Measurements from ENCODE around the gene IDH3B. TPM values are rescaled to one million over a fixed set of nuclear protein-coding genes. Genes with fewer than 3 reads are reported as not detected.

IDH3B gene
- total and polyA plus RNA-seq, 2 of the 8 experiments (the other 6 are each of a cell fraction or from before 2014, with no cell fraction given), result 110 to 167 TPM

DNA sequence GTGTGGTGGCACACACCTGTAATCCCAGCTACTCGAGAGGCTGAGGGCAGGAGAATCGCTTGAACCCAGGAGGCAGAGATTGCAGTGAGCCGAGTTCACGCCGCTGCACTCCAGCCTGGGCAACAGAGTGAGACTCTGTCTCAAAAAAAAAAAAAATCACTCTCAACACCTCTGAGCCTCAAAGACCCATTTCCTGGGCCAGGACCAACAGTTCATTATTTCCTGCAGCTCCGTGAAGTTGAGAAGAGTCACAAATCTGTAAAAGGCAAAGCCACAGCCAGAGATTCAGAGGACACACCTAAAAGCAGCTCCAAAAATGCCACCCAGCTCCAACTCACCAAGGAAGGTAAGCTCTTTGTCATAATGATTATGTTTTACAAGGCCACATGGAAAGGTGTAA, 26.8 kb downstream of the IDH3B start:
- FAIRE-seq, result no peak
- 86% methylated on average over 6 of the region's 6 CpGs; no CpG with 5 or more reads in 1 of the 2 experiments for WGBS, 2 experiments (ENCODE audit: extremely low coverage in 1 of 2, insufficient coverage in 1 of 2, insufficient read length in 1 of 2, insufficient replicate concordance in 2 of 2, low coverage in 1 of 2, low lambda C conversion rate in 2 of 2, missing lambda C conversion rate in 1 of 2)
- no peak overlapping the region for H2BK20ac ChIP-seq (ENCODE audit: low read length)

More for the DNA sequence above, 26.8 kb downstream of the IDH3B start:
- Histone ChIP-seq H3K27me3 (replicated peaks in 1 of 4; ENCODE audit: control insufficient read depth in 3 of 4, extremely low read depth in 1 of 4, insufficient read depth in 3 of 4, low read length in 3 of 4) (no peaks in the 10 kb centered on the region; a peak in 2 of 7 replicates), H2BK5ac (ENCODE audit: low read depth, low read length) (no peak overlapping the region), H4K20me1 (replicated peaks in 1 of 2; ENCODE audit: control insufficient read depth in 1 of 2, insufficient read depth in 2 of 2, low read length in 2 of 2) (no peaks in the 10 kb centered on the region), H3K79me2 (ENCODE audit: control insufficient read depth in 1 of 2, insufficient read depth in 2 of 2, low read length in 2 of 2) (no peaks in the 10 kb centered on the region), H3K36me3 (ENCODE audit: control insufficient read depth in 2 of 4, insufficient read depth in 4 of 4, low read length in 3 of 4) (no peaks in the 10 kb centered on the region), H3K23ac (ENCODE audit: insufficient read length) (no peak overlapping the region), H3K4ac (replicated peaks; ENCODE audit: insufficient read length, low read depth, low read length) (no peak overlapping the region), H3K27ac (ENCODE audit: low read depth, low read length) (no peak overlapping the region), H3K4me2 (ENCODE audit: insufficient read depth in 1 of 2, low read depth in 2 of 2, low read length in 2 of 2) (no peak overlapping the region), H3K79me1 (ENCODE audit: low read depth, low read length) (no peaks in the 10 kb centered on the region), H2BK120ac (replicated peaks; ENCODE audit: low read depth, low read length) (no peak overlapping the region), H2AFZ (ENCODE audit: low read length) (no peak overlapping the region), H4K91ac (replicated peaks; ENCODE audit: insufficient read length, low read length) (no peak overlapping the region), H4K8ac (ENCODE audit: extremely low read depth, insufficient read depth, low read length) (no peak overlapping the region), H2BK15ac (ENCODE audit: low read length) (no peak overlapping the region), H3K9me3 (ENCODE audit: insufficient read depth in 2 of 2, low read depth in 1 of 2, low read length in 1 of 2) (no peaks in the 10 kb centered on the region; a peak in 1 of 4 replicates), H3K14ac (ENCODE audit: insufficient read length) (no peak overlapping the region), H3K23me2 (ENCODE audit: low read depth, low read length) (peaks cover 1% of the 10 kb centered on the region; the same call in 1 of the 2 replicates), H3K9ac (replicated peaks in 1 of 4; ENCODE audit: extremely low read depth in 1 of 4, low read depth in 3 of 4, low read length in 3 of 4) (no peak overlapping the region), H4K5ac (ENCODE audit: insufficient read length, low read depth, low read length) (no peak overlapping the region), H3K56ac (replicated peaks; ENCODE audit: insufficient read length, low read depth, low read length) (no peak overlapping the region), H2BK12ac (ENCODE audit: low read depth, low read length) (no peak overlapping the region), H3K4me1 (replicated peaks in 1 of 4; ENCODE audit: control insufficient read depth in 3 of 4, insufficient read depth in 4 of 4, low read length in 3 of 4) (no peaks in the 10 kb centered on the region), H2AK5ac (ENCODE audit: low read depth, low read length) (no peak overlapping the region), H3K18ac (ENCODE audit: extremely low read depth, low read length) (no peak overlapping the region), H3K4me3 (ENCODE audit: extremely low read depth in 1 of 4, insufficient read depth in 2 of 4, low read depth in 3 of 4, low read length in 4 of 4) (no peak overlapping the region)
- TF ChIP-seq SP2 (IDR thresholded peaks at IDR 0.05; ENCODE audit: low read length) (no peak), RFX5 (IDR thresholded peaks at IDR 0.05; ENCODE audit: borderline replicate concordance, low read depth, low read length) (no peak), RNF2 (IDR thresholded peaks at IDR 0.05; ENCODE audit: borderline replicate concordance, low read depth, low read length, missing control alignments, poor library complexity, severe bottlenecking) (no peak), POLR2A (IDR thresholded peaks at IDR 0.05; ENCODE audit: control extremely low read depth in 1 of 2, low read depth in 2 of 2, low read length in 2 of 2) (no peak), SIN3A (conservative IDR thresholded peaks at IDR 0.05 in 1 of 2, IDR thresholded peaks at IDR 0.05 in 1 of 2; ENCODE audit: low read depth in 1 of 2, low read length in 2 of 2) (no peak), MAFK (IDR thresholded peaks at IDR 0.05; ENCODE audit: low read depth, low read length) (no peak), SIX5 (IDR thresholded peaks at IDR 0.05; ENCODE audit: low read depth, low read length) (no peak), ASH2L (IDR thresholded peaks at IDR 0.05; ENCODE audit: low read length) (no peak)
- CTCF ChIA-PET (ENCODE audit: partially characterized antibody), result interaction anchor here (1.5 to 5.0 kb wide), 4 partner anchors 9 to 250 kb away, joined by 4 to 20 read pairs (median 10); no protein-coding TSS in a partner anchor
- POLR2A ChIA-PET (ENCODE audit: partially characterized antibody), result interaction anchor here (0.8 to 6.1 kb wide), 3 partner anchors 9 to 20 kb away, joined by 3 to 39 read pairs (median 4); partner anchors contain the start of gene NOP56
- DNase-seq (ENCODE audit: low read depth in 1 of 2, low spot score in 2 of 2), result no peak

Measured in H1 (cell line).